NOMO-1 treated with DMSO at 0.1 percent for 48 hours (cell line): Measurements from ENCODE around the gene LAMA3.

Experiments
- DNase-seq: peaks from one replicate; lab custom pipeline; 2025; ENCODE audit not compliant: unreplicated experiment; lab: John Stamatoyannopoulos, UW

The LAMA3 gene

GRCh38 chr18:23889907-23890306 lies 200.7 kb downstream of the LAMA3 start:
- no peak for DNase-seq

DNA sequence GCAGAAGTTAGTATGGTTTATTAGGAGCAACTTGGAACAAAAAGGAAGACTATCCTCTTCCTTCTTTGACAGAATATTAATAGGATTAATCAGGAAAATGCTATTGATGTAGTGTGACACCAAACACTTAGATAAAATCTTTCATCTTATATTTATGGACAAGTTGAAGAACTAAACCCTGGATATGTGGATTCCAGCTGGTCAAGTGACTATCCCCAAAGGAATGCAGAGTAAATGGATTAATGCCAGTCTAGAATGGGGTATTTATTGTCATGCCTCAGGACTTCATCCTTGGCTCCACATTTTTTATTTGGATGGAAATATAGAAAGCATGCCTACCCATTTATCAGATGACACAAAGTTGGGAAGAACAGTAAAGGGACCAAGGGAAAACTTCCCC lies 201.3 kb downstream of the LAMA3 start:
- no peak for DNase-seq

GRCh38 chr18:23893653-23894052 lies 204.4 kb downstream of the LAMA3 start:
- no peak for DNase-seq

GRCh38 chr18:23894661-23895175 lies 205.5 kb downstream of the LAMA3 start:
- DNase-seq = no peak

GRCh38 chr18:23897291-23897690 lies 208.0 kb downstream of the LAMA3 start:
- DNase-seq = no peak

DNA sequence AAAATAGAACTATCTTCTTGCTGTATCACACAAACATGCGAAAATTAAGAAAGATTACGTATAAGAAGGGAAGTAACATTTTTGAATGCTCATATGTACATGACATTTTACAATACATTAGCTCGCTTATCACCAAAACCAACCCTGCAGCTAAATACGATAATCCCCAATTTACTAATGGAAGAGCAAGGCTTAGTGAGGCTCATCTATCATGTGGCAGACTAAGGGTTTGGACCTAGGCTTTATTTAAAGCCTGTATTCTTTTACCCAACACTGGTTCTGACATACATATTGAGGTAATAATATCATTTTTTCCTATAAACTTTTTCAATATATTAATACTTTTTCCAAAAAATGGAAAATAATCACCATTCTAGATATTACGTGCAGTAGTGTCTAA lies 208.5 kb downstream of the LAMA3 start:
- no peak for DNase-seq

DNA sequence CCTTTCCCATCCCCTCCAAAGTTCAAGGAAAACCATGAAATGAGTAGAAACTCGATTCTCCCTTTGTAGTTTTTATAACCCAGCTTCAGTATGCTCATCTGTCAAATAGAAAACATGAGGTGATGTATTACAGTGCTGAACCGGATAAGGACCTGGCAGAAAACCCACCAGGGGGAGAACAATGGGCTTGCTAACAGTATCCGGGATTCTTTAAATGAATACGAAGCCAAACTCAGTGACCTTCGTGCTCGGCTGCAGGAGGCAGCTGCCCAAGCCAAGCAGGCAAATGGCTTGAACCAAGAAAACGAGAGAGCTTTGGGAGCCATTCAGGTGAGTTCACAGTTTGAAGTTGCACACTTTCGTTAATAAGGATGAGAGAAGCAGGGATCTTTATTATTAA lies 211.7 kb downstream of the LAMA3 start:
- no peak for DNase-seq

DNA sequence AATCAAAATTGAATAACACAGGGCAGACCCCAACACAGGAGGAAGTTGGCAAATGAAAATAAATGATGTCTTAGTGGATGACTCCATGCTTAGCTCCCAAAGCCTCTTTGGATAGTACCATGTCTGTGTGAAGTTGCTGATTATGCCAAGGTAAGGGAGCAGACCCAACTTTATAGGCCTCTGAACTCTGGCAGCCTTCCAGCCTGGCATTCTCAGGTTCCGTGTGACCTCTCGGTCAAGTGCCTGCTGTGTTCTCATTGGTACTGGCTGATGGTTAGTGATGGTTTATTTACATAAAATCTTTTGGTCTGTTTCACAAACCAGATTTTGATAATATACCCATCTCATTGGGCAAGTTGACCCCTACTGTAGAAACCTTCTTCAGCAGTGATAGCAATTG lies 213.1 kb downstream of the LAMA3 start:
- no peak for DNase-seq

- DNase-seq = no peak
These were observed 214.7 kb downstream of the LAMA3 start for GRCh38 chr18:23903971-23904370.

DNA sequence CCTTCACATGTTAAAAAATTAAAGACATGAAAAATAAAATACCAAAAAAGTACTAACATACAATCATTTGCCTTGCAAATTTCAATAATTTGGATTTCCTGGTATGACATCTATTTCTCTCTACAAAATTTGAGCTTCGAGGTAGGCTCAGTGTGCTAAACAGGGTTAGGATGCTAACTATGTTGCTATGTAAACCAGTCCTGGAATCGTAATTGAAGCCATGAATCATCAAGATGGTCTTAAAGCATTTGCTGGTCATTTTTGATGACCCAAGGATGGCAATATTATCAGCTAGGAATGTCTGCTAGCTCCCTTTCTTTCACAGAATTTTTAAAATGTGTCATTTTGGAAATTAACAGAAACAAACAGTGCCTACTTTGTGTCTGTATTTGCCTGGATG lies 217.4 kb downstream of the LAMA3 start:
- no peak for DNase-seq

DNA sequence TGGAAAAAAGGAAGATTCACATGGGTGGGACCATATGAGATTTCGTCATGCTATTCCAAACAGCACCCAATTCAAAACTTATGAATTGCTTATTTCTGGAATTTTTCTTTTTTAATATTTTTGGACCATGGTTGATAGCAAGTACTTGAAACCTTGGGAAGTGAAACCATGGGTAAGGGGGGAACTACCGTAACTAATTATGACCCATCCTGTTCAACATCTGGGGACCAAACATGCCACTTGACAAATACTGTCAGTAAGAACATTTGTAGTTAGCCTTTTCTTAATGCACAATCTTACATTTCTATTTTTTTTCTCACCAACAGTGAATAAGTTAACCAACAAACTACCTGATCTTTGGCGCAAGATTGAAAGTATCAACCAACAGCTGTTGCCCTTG lies 219.6 kb downstream of the LAMA3 start:
- DNase-seq = no peak

DNA sequence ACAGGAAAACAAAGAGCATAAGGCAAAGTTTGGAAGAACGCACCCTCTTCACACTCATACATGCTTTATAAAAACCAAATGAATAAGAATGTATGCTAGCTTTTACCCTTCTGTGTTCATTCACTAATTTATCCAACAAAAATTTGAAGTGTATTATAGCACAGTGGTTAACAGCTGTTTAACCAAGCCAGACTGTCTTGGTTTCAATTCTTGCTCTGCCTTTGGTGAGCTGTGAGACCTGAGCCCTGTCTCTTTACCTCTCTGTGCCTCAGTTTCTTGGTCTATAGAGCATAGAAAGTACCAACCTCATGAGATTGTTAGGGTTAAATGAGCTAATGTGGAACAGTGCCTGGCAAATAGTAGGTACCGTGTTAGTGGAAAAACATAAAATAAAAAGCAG lies 220.8 kb downstream of the LAMA3 start:
- no peak for DNase-seq

DNA sequence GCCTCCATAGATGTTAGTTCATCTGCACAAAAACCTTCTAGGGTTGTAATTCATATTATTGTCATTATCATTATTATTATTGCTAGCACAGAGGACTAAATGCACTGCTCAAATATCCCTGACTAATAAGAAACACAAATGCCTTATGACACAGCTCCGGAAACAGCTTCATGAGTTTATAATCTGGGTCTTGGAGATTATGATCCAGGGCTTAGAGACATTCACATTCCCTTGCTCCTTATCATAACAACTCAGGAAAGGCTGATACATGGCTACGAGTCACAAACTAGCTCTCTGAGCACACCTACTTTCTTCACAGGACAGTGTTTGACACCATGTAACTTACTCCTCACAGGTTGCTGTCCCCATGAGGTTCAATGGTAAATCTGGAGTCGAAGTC lies 223.1 kb downstream of the LAMA3 start:
- DNase-seq = no peak

DNA sequence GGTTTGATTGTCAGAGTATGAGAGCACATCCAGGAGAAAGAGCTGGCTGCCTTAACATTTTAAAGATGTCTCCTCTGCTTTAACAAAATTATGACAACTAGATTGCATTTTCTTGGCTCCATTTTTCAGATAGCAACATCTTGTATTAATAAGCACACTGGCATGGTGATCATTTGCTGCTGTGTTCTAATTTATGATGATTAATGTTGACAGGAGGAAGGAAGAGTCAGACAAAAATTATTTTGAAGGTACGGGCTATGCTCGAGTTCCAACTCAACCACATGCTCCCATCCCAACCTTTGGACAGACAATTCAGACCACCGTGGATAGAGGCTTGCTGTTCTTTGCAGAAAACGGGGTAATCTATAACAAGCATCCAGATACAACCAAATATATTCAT lies 227.1 kb downstream of the LAMA3 start:
- no peak for DNase-seq

DNA sequence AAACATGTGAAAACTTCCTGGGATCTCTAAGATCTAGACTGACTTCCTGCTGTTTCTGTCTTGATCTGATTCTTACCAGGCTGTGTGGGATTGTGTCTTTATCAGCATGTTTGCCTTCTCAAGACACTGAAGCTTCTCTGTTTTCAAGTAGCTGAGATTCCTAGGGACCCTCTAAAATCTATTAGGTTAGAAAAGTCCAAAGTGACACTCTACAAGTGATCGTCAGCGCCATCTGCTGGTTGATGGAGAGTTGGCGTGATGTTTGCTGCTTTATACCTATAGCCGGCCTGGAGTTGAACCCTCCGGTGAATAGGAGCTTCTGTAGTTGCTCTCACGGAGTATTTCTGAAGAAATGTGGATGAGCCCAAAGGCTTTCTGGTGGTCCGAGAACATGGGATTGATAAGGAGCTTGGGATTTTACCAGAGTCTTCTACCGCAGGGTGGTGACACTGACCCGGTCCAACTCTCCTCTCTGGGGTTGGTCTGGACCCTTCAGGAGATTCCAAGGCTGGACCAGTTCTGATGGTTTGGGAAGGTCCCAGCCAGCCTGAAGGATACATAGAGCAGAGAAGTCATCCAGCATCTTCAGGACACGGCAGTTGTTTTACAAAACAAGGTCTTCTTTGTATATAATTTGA lies 229.3 kb downstream of the LAMA3 start:
- DNase-seq = peak; percentile 49

DNA sequence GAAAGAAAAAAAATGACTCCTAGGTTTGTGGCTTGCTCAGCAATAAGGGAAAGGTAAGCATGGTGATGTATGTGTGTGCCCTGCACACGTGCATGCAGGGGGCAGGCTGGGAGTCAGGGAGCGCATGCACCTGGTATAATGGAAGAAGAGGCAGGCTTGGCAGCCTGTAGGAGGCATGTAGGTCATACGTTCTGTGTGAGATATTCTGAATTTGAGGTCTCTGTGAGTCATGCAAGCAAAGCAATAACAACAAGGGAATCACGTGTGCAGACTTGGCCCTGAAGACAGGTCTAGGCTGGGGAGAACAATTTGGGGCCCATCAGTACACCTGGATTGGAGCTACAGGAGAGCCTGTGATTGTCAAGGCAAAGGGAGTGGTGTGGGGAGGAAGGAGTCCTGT lies 230.8 kb downstream of the LAMA3 start:
- DNase-seq = no peak

GRCh38 chr18:23921716-23922285 lies 232.5 kb downstream of the LAMA3 start:
- DNase-seq = no peak

- no peak for DNase-seq
These were observed 233.7 kb downstream of the LAMA3 start for GRCh38 chr18:23922939-23923338.

DNA sequence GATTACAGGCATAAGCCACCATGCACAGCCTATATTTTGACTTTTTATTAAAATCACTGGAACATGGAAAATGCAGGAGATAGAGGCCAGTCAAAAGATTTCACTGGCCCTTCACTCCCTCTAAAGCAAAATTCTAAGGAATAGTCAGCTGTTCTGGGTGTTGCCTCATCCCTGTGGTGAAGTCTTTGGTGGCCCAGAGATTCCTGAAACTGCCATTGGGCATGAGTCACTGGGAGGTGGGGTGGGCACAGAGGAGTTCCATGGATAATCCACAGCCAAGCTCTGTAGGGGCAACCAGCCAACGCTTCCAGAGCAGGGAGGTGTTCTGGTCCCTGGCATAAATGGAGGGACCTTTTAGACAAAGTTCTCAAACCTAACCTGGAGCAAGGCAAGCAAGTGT lies 235.6 kb downstream of the LAMA3 start:
- DNase-seq = no peak

- DNase-seq = no peak
These were observed 237.3 kb downstream of the LAMA3 start for GRCh38 chr18:23926571-23926970.

- DNase-seq = no peak
These were observed 238.8 kb downstream of the LAMA3 start for GRCh38 chr18:23927821-23928746.

DNA sequence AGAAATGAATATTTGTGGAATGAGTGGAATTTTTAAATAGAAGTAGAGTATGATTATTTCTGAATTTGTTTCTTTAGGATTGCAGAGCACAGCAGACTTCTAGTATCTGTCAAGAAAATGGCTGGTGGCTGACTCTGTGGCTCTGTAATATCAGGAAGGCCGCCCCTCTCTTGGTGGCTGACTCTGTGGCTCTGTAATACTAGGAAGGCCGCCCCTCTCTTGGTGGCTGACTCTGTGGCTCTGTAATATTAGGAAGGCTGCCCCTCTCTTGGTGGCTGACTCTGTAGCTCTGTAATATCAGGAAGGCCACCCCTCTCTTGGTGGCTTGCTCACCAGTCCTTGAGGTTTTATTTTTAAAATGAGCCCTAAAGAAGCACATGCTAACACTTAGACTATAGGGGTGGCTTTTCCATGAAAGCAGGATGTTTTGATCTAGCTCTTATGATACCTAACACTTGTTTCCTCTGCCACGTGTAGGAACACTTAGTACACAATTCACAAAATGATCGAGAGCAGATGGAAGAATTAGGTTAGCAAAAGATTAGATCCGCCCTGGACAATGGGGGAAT lies 240.2 kb downstream of the LAMA3 start:
- no peak for DNase-seq
